ENCODE measurements around the gene BMAL1.

Gene BMAL1

GRCh38 chr11:13290221-13290980, 12.8 kb downstream of the BMAL1 start:
- DNase-seq (ENCODE audit: extremely low read depth in 1 of 2, low read depth in 1 of 2): no peak

GRCh38 chr11:13291361-13291760, 13.8 kb downstream of the BMAL1 start:
- no peak for DNase-seq (ENCODE audit: extremely low read depth in 1 of 2, low read depth in 1 of 2)

- no peak for DNase-seq (ENCODE audit: extremely low read depth in 1 of 2, low read depth in 1 of 2)
These were observed 14.2 kb downstream of the BMAL1 start for GRCh38 chr11:13291800-13292199.

GRCh38 chr11:13292970-13293369, 15.4 kb downstream of the BMAL1 start:
- DNase-seq (ENCODE audit: extremely low read depth in 1 of 2, low read depth in 1 of 2): no peak

- DNase-seq (ENCODE audit: extremely low read depth in 1 of 2, low read depth in 1 of 2): no peak
These were observed 16.6 kb downstream of the BMAL1 start for GRCh38 chr11:13294178-13294577.

- no peak for DNase-seq (ENCODE audit: extremely low read depth in 1 of 2, low read depth in 1 of 2)
These were observed 17.4 kb downstream of the BMAL1 start for GRCh38 chr11:13294771-13295579.

GRCh38 chr11:13297308-13297916, 19.8 kb downstream of the BMAL1 start:
- DNase-seq (ENCODE audit: extremely low read depth in 1 of 2, low read depth in 1 of 2): no peak

- DNase-seq (ENCODE audit: extremely low read depth in 1 of 2, low read depth in 1 of 2): no peak
These were observed 20.3 kb downstream of the BMAL1 start for GRCh38 chr11:13297917-13298356.

GRCh38 chr11:13298765-13299164, 21.2 kb downstream of the BMAL1 start:
- no peak for DNase-seq (ENCODE audit: extremely low read depth in 1 of 2, low read depth in 1 of 2)

GRCh38 chr11:13301522-13301921, 23.9 kb downstream of the BMAL1 start:
- no peak for DNase-seq (ENCODE audit: extremely low read depth in 1 of 2, low read depth in 1 of 2)

GRCh38 chr11:13302420-13302958, 24.9 kb downstream of the BMAL1 start:
- no peak for DNase-seq (ENCODE audit: extremely low read depth in 1 of 2, low read depth in 1 of 2)

- DNase-seq (ENCODE audit: extremely low read depth in 1 of 2, low read depth in 1 of 2): no peak
These were observed 26.4 kb downstream of the BMAL1 start for GRCh38 chr11:13303668-13304649.

- no peak for DNase-seq (ENCODE audit: extremely low read depth in 1 of 2, low read depth in 1 of 2)
These were observed 27.2 kb downstream of the BMAL1 start for GRCh38 chr11:13304655-13305335.

- no peak for DNase-seq (ENCODE audit: extremely low read depth in 1 of 2, low read depth in 1 of 2)
These were observed 31.1 kb downstream of the BMAL1 start for GRCh38 chr11:13308704-13309103.

- no peak for DNase-seq (ENCODE audit: extremely low read depth in 1 of 2, low read depth in 1 of 2)
These were observed 31.6 kb downstream of the BMAL1 start for GRCh38 chr11:13309156-13309555.

GRCh38 chr11:13310443-13310842, 32.9 kb downstream of the BMAL1 start:
- no peak for DNase-seq (ENCODE audit: extremely low read depth in 1 of 2, low read depth in 1 of 2)

GRCh38 chr11:13311570-13311969, 34.0 kb downstream of the BMAL1 start:
- no peak for DNase-seq (ENCODE audit: extremely low read depth in 1 of 2, low read depth in 1 of 2)

- no peak for DNase-seq (ENCODE audit: extremely low read depth in 1 of 2, low read depth in 1 of 2)
These were observed 35.6 kb downstream of the BMAL1 start for GRCh38 chr11:13313005-13313819.

Measured in stimulated activated CD8-positive, alpha-beta memory T cell treated with anti-CD3 and anti-CD28 coated beads, Interleukin-7, amount 100 ng/mL, for 48 hours (primary cell).